ENCODE data around the gene WDR76. TPM values are rescaled to one million over a fixed set of nuclear protein-coding genes. Genes with fewer than 3 reads are reported as not detected.

WDR76 gene
- total RNA-seq, 2 donors from 2014 or later = 2.7 to 4.9 TPM

- WGBS = 98% methylated on average over 3 of the region's 3 CpGs
Observed at GRCh38 chr15:43883571-43883970, 56.8 kb downstream of the WDR76 start.

GRCh38 chr15:43886558-43886957, 59.8 kb downstream of the WDR76 start:
- Histone ChIP-seq H3K4me1 (replicated peaks) (no peaks in the 10 kb centered on the region), H3K4me3 (no peak overlapping the region), H3K9me3 (no peaks in the 10 kb centered on the region), H3K27me3 (replicated peaks; ENCODE audit: insufficient read depth) (no peaks in the 10 kb centered on the region), H3K36me3 (no peaks in the 10 kb centered on the region), H3K27ac (no peak overlapping the region)
- intact Hi-C loops (cut with DNase I) = no loop called here
- WGBS = 56% methylated on average over 4 of the region's 4 CpGs
- no peak for DNase-seq (ENCODE audit: low spot score)
- TF ChIP-seq CTCF (IDR thresholded peaks at IDR 0.05) (no peak), POLR2AphosphoS5 (IDR thresholded peaks at IDR 0.05) (no peak), POLR2A (IDR thresholded peaks at IDR 0.05) (no peak)

More at GRCh38 chr15:43883571-43883970, 56.8 kb downstream of the WDR76 start:
- no peak overlapping the region for H3K4me3 ChIP-seq
- no peak overlapping the region for H3K27ac ChIP-seq
- intact Hi-C loops (cut with DNase I) = no loop called here
- no peaks in the 10 kb centered on the region for H3K27me3 ChIP-seq (replicated peaks; ENCODE audit: insufficient read depth)
- no peaks in the 10 kb centered on the region for H3K36me3 ChIP-seq
- TF ChIP-seq CTCF (IDR thresholded peaks at IDR 0.05) (no peak), POLR2AphosphoS5 (IDR thresholded peaks at IDR 0.05) (no peak), POLR2A (IDR thresholded peaks at IDR 0.05) (no peak)
- H3K4me1 ChIP-seq (replicated peaks) = no peaks in the 10 kb centered on the region
- DNase-seq (ENCODE audit: low spot score) = no peak
- no peaks in the 10 kb centered on the region for H3K9me3 ChIP-seq

- H3K36me3 ChIP-seq = no peaks in the 10 kb centered on the region
- H3K4me1 ChIP-seq (replicated peaks) = no peaks in the 10 kb centered on the region
- DNase-seq (ENCODE audit: low spot score) = no peak
- no peaks in the 10 kb centered on the region for H3K9me3 ChIP-seq
- no peak overlapping the region for H3K4me3 ChIP-seq
- TF ChIP-seq CTCF (IDR thresholded peaks at IDR 0.05) (no peak), POLR2AphosphoS5 (IDR thresholded peaks at IDR 0.05) (no peak), POLR2A (IDR thresholded peaks at IDR 0.05) (no peak)
- 87% methylated on average over 5 of the region's 5 CpGs for WGBS
- H3K27ac ChIP-seq = no peak overlapping the region
- no peaks in the 10 kb centered on the region for H3K27me3 ChIP-seq (replicated peaks; ENCODE audit: insufficient read depth)
- intact Hi-C loops (cut with DNase I) = no loop called here
Observed at GRCh38 chr15:43887901-43888300, 61.1 kb downstream of the WDR76 start.

GRCh38 chr15:43889042-43889441, 62.2 kb downstream of the WDR76 start:
- H3K36me3 ChIP-seq = no peaks in the 10 kb centered on the region
- H3K4me3 ChIP-seq = no peak overlapping the region
- 86% methylated on average over 3 of the region's 3 CpGs for WGBS
- H3K4me1 ChIP-seq (replicated peaks) = no peaks in the 10 kb centered on the region
- TF ChIP-seq CTCF (IDR thresholded peaks at IDR 0.05) (no peak), POLR2A (IDR thresholded peaks at IDR 0.05) (no peak), POLR2AphosphoS5 (IDR thresholded peaks at IDR 0.05) (no peak)
- H3K27ac ChIP-seq = no peak overlapping the region
- intact Hi-C loops (cut with DNase I) = no loop called here
- H3K9me3 ChIP-seq = no peaks in the 10 kb centered on the region
- DNase-seq (ENCODE audit: low spot score) = no peak
- no peaks in the 10 kb centered on the region for H3K27me3 ChIP-seq (replicated peaks; ENCODE audit: insufficient read depth)

GRCh38 chr15:43893956-43894355, 67.2 kb downstream of the WDR76 start:
- H3K36me3 ChIP-seq = no peaks in the 10 kb centered on the region
- TF ChIP-seq CTCF (IDR thresholded peaks at IDR 0.05) = no peak
- TF ChIP-seq POLR2AphosphoS5 (IDR thresholded peaks at IDR 0.05) = no peak
- no peak for TF ChIP-seq POLR2A (IDR thresholded peaks at IDR 0.05)
- H3K4me1 ChIP-seq (replicated peaks) = no peaks in the 10 kb centered on the region
- no peaks in the 10 kb centered on the region for H3K27me3 ChIP-seq (replicated peaks; ENCODE audit: insufficient read depth)
- H3K27ac ChIP-seq = no peak overlapping the region
- DNase-seq (ENCODE audit: low spot score) = no peak
- WGBS = 75% methylated on average over 1 of the region's 1 CpG
- intact Hi-C loops (cut with DNase I) = no loop called here
- H3K9me3 ChIP-seq = no peaks in the 10 kb centered on the region
- H3K4me3 ChIP-seq = no peak overlapping the region

Data from prostate gland (tissue), 2 donors.